B cell (primary cell): Measurements from ENCODE around the gene PLD5. TPM values are rescaled to one million over a fixed set of nuclear protein-coding genes. Genes with fewer than 3 reads are reported as not detected.
"Not testable (repeated sequence)": the region's sequence is repeated elsewhere in the genome, so short reads cannot be mapped to it uniquely, and the experiment has no call there.

Experiments
- ATAC-seq: fragments of 200-7000 bp; cut with Tn5 transposase; one replicate; pipeline ENCODE4 v1.10.0; 2021; ENCODE audit warnings: low read depth, mild to moderate bottlenecking, moderate number of reproducible peaks, moderate library complexity
- CTCF ChIA-PET: fragments of 350-600 bp; sonication (Branson Sonifier 250); formaldehyde crosslinking; loops from one replicate; lab custom pipeline; 2021; ENCODE audit warnings: antibody characterized with exemption, inconsistent platforms; lab: Charles Lee
- POLR2A ChIA-PET: fragments of 350-600 bp; sonication (Branson Sonifier 250); formaldehyde crosslinking; loops from one replicate; lab custom pipeline; 2021; ENCODE audit warnings: antibody characterized with exemption; lab: Charles Lee
- DNase-seq: peaks from one replicate; pipeline ENCODE4 v3.0.0; 2013
- H2AFZ ChIP-seq: 2 replicates; pipeline ENCODE4 v1.6.1; 2012; ENCODE audit warnings: mild to moderate bottlenecking, low read depth, low read length; ENCODE audit not compliant: insufficient read depth, poor library complexity, severe bottlenecking
- H3K27ac ChIP-seq, 2 donors: 1 replicate in 1 of 2; 2 replicates in 1 of 2; pipeline ENCODE4 v1.5.1; 2012 to 2013; ENCODE audit warnings: low read length in 2 of 2, mild to moderate bottlenecking in 2 of 2, moderate library complexity in 1 of 2
- H3K27me3 ChIP-seq, 4 experiments: fragments of 200-600 bp in 1 of 4; sonication (generic) in 1 of 4; replicated peaks in 1 of 4; 1 replicate in 2 of 4; 2 replicates in 2 of 4; pipeline versions ENCODE4 v1.6.1 to v1.7.0; 2013 to 2016; ENCODE audit warnings: low read length in 3 of 4, mild to moderate bottlenecking in 2 of 4, mixed read lengths in 1 of 4, moderate library complexity in 1 of 4; ENCODE audit not compliant: insufficient read depth in 4 of 4, control insufficient read depth in 3 of 4; ENCODE audit errors: control extremely low read depth in 1 of 4
- H3K36me3 ChIP-seq, 2 experiments: replicated peaks in 1 of 2; 1 replicate in 1 of 2; 2 replicates in 1 of 2; pipeline versions ENCODE4 v1.6.1 to v1.7.1; 2013; ENCODE audit warnings: low read length in 1 of 2; ENCODE audit not compliant: insufficient read depth in 2 of 2, control insufficient read depth in 1 of 2; ENCODE audit errors: control extremely low read depth in 1 of 2, extremely low read depth in 1 of 2
- H3K4me1 ChIP-seq, 2 donors: fragments of 200-600 bp in 1 of 2; sonication (generic) in 1 of 2; 1 replicate in 1 of 2; 2 replicates in 1 of 2; pipeline versions ENCODE4 v1.5.1 to v1.6.1; 2013 to 2017; ENCODE audit warnings: low read length in 2 of 2; ENCODE audit not compliant: control insufficient read depth in 2 of 2, insufficient read depth in 2 of 2
- H3K4me2 ChIP-seq: replicated peaks from 2 replicates; pipeline ENCODE3; 2012; ENCODE audit warnings: mild to moderate bottlenecking, low read depth, low read length; ENCODE audit not compliant: poor library complexity, severe bottlenecking
- H3K4me3 ChIP-seq, 5 experiments: fragments of 200-600 bp in 1 of 5; sonication (generic) in 1 of 5; 1 replicate in 3 of 5; 2 replicates in 2 of 5; pipeline versions ENCODE4 v1.5.1 to v1.7.0; 2011 to 2016; ENCODE audit warnings: low read length in 4 of 5, mild to moderate bottlenecking in 4 of 5, low read depth in 2 of 5, control low read depth in 1 of 5, moderate library complexity in 1 of 5; ENCODE audit not compliant: insufficient read depth in 1 of 5; ENCODE audit errors: control extremely low read depth in 1 of 5, extremely low read depth in 1 of 5
- H3K79me2 ChIP-seq: fragments of 200-600 bp; sonication (generic); one replicate; pipeline ENCODE4 v1.6.0; 2016; ENCODE audit warnings: low read length; ENCODE audit not compliant: control insufficient read depth, insufficient read depth
- H3K9ac ChIP-seq: fragments of 200-600 bp; sonication (generic); 2 replicates; pipeline ENCODE4 v1.6.1; 2017; ENCODE audit warnings: mild to moderate bottlenecking, low read length, moderate library complexity
- H3K9me3 ChIP-seq, 3 donors: one replicate each; pipeline versions ENCODE4 v1.6.1 to v1.7.1; 2013; ENCODE audit warnings: low read length in 2 of 3; ENCODE audit not compliant: control insufficient read depth in 2 of 3, insufficient read depth in 1 of 3; ENCODE audit errors: control extremely low read depth in 1 of 3
- H4K20me1 ChIP-seq: 2 replicates; pipeline ENCODE4 v1.6.0; 2012; ENCODE audit warnings: mild to moderate bottlenecking, low read length; ENCODE audit not compliant: insufficient read depth, control insufficient read depth, poor library complexity, severe bottlenecking
- H3K27ac Mint-ChIP-seq: one replicate; pipeline ENCODE4 v1.8.0; 2021; ENCODE audit warnings: mixed read lengths
- H3K27me3 Mint-ChIP-seq: one replicate; pipeline ENCODE4 v1.8.0; 2021; ENCODE audit warnings: mixed read lengths
- H3K4me1 Mint-ChIP-seq: one replicate; pipeline ENCODE4 v1.8.0; 2021; ENCODE audit warnings: mixed read lengths
- H3K4me3 Mint-ChIP-seq: one replicate; pipeline ENCODE4 v1.8.0; 2021; ENCODE audit warnings: mixed read lengths
- H3K9me3 Mint-ChIP-seq: one replicate; pipeline ENCODE4 v1.8.0; 2022; ENCODE audit warnings: mixed read lengths; ENCODE audit not compliant: insufficient read depth
- EZH2 ChIP-seq: IDR thresholded peaks from 2 replicates; pipeline ENCODE4 v1.6.1; 2012; ENCODE audit warnings: borderline replicate concordance, low read depth, mild to moderate bottlenecking, moderate library complexity, low read length; ENCODE audit not compliant: insufficient read depth, poor library complexity, severe bottlenecking
- WGBS: methylation state at CpG from one replicate; pipeline ENCODE4 v1.1.5; 2013; ENCODE audit warnings: missing lambda C conversion rate; ENCODE audit not compliant: insufficient coverage; 5-methylcytosine and 5-hydroxymethylcytosine counted together
- intact Hi-C: fragments of 100-400 bp; cut with micrococcal nuclease; formaldehyde crosslinking; loops from one replicate; pipeline ENCODE4 v1.10.0; 2022
- polyA plus RNA-seq: library from polyadenylated mRNA; depleted of rRNA; stranded (reverse); fragments of >200 nt; gene quantifications from 2 replicates; pipeline ENCODE4 v1.2.3, GENCODE V29; 2012
- total RNA-seq, 2 donors: library from RNA; stranded (reverse); fragments of 120-200 nt in 1 of 2; gene quantifications; 1 replicate in 1 of 2; 2 replicates in 1 of 2; pipeline versions ENCODE4 v1.2.3 to v1.2.4, GENCODE V29; 2013 to 2022
- TF ChIP-seq, protein P1 (sequence below): fragments of 200-600 bp; IDR thresholded peaks from one replicate; pipeline ENCODE4 v1.8.0; 2022; ENCODE audit warnings: antibody characterized with exemption, mild to moderate bottlenecking

Gene PLD5
- total and polyA plus RNA-seq, 2 donors (not counting 1 experiment from before 2014, with no cell fraction given) = 0.37 to 1.9 TPM

GRCh38 chr1:242462867-242463266, 61.6 kb downstream of the PLD5 start:
- Mint-ChIP-seq H3K4me3 (no peak overlapping the region), H3K27ac (no peak overlapping the region), H3K9me3 (no peaks in the 10 kb centered on the region), H3K4me1 (no peaks in the 10 kb centered on the region), H3K27me3 (peaks cover 17% of the 10 kb centered on the region)
- H4K20me1 ChIP-seq = no peaks in the 10 kb centered on the region
- H3K27ac ChIP-seq = no peak overlapping the region
- intact Hi-C loops = no loop called here
- POLR2A ChIA-PET = no interaction called here
- no peak for DNase-seq
- no peaks in the 10 kb centered on the region for H3K4me1 ChIP-seq
- no peak for ATAC-seq
- H3K36me3 ChIP-seq = no peaks in the 10 kb centered on the region
- no peak for TF ChIP-seq EZH2
- TF ChIP-seq, protein P1, sequence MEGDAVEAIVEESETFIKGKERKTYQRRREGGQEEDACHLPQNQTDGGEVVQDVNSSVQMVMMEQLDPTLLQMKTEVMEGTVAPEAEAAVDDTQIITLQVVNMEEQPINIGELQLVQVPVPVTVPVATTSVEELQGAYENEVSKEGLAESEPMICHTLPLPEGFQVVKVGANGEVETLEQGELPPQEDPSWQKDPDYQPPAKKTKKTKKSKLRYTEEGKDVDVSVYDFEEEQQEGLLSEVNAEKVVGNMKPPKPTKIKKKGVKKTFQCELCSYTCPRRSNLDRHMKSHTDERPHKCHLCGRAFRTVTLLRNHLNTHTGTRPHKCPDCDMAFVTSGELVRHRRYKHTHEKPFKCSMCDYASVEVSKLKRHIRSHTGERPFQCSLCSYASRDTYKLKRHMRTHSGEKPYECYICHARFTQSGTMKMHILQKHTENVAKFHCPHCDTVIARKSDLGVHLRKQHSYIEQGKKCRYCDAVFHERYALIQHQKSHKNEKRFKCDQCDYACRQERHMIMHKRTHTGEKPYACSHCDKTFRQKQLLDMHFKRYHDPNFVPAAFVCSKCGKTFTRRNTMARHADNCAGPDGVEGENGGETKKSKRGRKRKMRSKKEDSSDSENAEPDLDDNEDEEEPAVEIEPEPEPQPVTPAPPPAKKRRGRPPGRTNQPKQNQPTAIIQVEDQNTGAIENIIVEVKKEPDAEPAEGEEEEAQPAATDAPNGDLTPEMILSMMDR = no peak
- no peaks in the 10 kb centered on the region for H3K9me3 ChIP-seq
- H3K4me3 ChIP-seq = no peak overlapping the region
- CTCF ChIA-PET = no interaction called here
- H2AFZ ChIP-seq = no peak overlapping the region
- H3K79me2 ChIP-seq = no peaks in the 10 kb centered on the region
- no peak overlapping the region for H3K4me2 ChIP-seq
- WGBS = 85% methylated on average over 7 of the region's 7 CpGs
- no peak overlapping the region for H3K9ac ChIP-seq
- H3K27me3 ChIP-seq = no peaks in the 10 kb centered on the region

DNA sequence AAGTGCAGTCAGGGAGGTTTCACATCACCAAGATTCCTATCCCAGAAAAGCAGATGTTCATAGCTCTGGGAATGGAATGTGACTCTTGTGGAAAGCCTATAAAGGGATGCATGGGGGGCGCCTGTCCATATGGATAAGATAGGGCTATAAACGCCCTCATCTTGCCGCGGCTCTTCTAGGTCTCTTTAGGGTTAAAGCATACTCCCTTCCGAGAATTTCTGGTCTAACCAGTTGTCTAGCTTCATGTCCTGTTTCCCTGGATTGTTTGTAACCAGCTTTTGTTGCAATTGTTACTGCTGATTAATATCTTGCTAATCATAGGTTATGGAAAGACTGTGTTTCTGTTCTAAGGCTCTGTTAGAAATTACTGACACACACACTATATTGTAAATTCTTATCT, 64.8 kb downstream of the PLD5 start:
- peaks cover 18% of the 10 kb centered on the region for H3K27me3 Mint-ChIP-seq
- H3K27ac ChIP-seq, H3K27me3 ChIP-seq, CTCF ChIA-PET, H3K9me3 Mint-ChIP-seq, H3K27ac Mint-ChIP-seq, H3K36me3 ChIP-seq, H3K4me3 ChIP-seq, H3K79me2 ChIP-seq, H3K9me3 ChIP-seq, intact Hi-C loops, H3K9ac ChIP-seq, H2AFZ ChIP-seq, H3K4me1 ChIP-seq, H3K4me3 Mint-ChIP-seq, H3K4me2 ChIP-seq, H3K4me1 Mint-ChIP-seq, DNase-seq, ATAC-seq, H4K20me1 ChIP-seq, POLR2A ChIA-PET: not testable (repeated sequence)
- 80% methylated on average over 1 of the region's 5 CpGs for WGBS
